Fibroblast of pulmonary artery (primary cell): ENCODE results near the gene PLA2G2C.
A peak's percentile ranks its signal among the peaks of the same experiment; 100 is the strongest.

Experiments
- DNase-seq: peaks from one replicate; pipeline ENCODE4 v3.0.0-alpha.2; 2010; ENCODE audit warnings: low read depth
- H3K4me3 ChIP-seq: replicated peaks from 2 replicates; pipeline ENCODE4 v1.5.1; 2011; ENCODE audit warnings: low read depth, mild to moderate bottlenecking, control low read depth, low read length, moderate library complexity
- TF ChIP-seq, protein P1 (sequence below): IDR thresholded peaks from 2 replicates; pipeline ENCODE4 v1.5.1; 2011; ENCODE audit warnings: mild to moderate bottlenecking, control low read depth, low read length, inconsistent platforms; ENCODE audit errors: missing control alignments

Gene PLA2G2C

DNA sequence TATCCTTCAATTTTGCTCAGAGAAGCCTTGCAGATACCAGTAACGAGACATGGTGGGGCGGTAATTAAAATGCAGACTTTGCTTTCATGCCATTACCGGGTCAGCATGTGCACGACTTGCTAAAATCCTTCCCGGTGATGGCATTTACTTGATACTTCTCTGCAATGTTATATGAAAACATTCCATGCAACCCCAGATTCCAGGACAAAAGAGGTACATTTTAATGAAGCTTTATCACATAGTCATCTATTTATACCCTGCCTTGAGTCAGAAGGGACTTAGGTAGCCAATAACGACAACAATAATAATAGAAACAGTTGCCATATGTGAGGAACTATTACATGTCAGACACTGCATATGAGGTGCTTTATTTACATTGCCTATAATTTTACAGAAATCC, 29.4 kb upstream of the PLA2G2C start:
- DNase-seq = no peak
- H3K4me3 ChIP-seq = no peak overlapping the region
- TF ChIP-seq, protein P1, sequence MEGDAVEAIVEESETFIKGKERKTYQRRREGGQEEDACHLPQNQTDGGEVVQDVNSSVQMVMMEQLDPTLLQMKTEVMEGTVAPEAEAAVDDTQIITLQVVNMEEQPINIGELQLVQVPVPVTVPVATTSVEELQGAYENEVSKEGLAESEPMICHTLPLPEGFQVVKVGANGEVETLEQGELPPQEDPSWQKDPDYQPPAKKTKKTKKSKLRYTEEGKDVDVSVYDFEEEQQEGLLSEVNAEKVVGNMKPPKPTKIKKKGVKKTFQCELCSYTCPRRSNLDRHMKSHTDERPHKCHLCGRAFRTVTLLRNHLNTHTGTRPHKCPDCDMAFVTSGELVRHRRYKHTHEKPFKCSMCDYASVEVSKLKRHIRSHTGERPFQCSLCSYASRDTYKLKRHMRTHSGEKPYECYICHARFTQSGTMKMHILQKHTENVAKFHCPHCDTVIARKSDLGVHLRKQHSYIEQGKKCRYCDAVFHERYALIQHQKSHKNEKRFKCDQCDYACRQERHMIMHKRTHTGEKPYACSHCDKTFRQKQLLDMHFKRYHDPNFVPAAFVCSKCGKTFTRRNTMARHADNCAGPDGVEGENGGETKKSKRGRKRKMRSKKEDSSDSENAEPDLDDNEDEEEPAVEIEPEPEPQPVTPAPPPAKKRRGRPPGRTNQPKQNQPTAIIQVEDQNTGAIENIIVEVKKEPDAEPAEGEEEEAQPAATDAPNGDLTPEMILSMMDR = no peak

DNA sequence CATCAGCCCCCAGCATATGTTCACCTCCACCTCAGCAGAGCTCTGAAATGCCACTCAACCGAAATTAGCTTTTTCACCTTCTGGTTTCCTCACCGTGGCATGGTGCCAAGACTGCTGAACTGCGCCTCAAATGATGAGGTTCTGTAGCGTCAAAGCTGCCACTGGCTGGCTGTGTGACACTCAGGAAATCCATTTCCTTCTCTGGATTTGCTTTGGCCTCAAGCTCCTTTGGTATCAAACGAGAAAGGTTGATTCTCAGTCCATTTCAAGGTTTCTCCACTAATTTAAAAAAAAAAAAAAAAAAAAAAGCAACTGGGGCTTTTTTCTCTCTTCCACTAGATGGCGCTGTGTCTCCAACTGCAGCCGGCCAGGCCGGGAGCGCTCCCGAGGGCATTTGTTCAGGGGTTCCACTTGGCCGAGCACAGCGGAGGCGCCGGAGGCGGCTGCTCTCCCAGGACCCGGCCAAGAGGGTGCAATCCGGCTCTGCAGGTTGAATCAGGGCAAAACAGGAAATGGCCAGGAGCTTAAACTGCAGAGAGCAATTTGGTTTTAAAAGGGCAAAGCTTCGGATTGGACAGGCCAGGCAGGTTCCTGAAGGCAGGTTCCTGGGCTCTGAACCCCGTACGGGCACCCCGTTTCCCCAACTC, 26.5 kb upstream of the PLA2G2C start:
- peak; percentile 56 for DNase-seq
- H3K4me3 ChIP-seq = no peak overlapping the region
- TF ChIP-seq, protein P1 = peak; percentile 73

DNA sequence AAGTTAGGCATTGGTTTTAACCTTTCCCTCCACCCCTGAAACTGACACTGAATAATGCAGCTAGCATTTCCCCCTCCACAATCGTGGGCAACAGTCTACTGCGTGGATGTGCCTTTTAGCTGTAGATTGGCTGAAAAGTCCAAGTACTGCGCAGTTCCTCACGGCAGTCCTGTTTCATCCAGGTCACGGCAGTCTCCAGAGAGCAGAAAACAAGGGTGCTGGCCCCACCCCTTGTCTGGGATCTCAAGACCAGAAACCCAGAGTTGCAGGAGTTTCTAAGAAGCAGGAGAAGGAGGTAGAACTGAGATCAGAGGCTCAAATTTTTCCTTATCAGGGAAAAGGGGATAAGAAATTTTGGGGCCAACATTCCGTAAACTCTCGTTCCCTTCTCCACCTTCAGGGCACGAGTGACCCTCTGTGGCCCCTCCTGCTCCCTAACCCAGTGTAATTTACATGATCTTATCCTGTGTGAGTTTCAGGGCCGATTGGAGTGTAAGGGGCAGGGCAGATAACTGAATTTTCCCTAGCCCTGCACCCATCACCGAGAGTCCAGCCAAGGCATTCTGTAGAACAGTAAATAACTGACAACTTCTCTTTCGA, 25.9 kb upstream of the PLA2G2C start:
- TF ChIP-seq, protein P1 = no peak
- H3K4me3 ChIP-seq = no peak overlapping the region

DNA sequence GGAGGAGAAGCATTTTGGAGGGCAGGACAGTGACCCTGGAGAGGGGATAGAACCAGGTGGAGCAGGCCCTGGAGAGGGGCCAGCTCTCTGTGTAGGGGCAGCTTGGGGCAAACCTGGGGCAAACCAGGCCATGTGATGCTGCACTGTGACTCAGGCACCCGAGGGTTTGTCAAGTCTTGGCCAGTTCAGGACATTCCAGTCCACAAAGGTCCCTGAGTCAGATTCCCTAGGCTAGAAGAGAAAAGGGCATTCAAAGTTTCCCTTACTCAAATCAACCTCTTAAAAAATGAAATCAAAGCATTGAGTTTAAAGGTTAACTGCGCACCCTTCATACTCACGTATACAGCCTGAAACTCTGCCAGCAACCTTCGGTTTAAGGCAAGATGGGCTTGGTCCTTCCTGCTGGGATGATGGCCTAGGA, 25.2 kb upstream of the PLA2G2C start:
- peak; percentile 29 for DNase-seq
- TF ChIP-seq, protein P1 = no peak

More for the DNA sequence above, 25.9 kb upstream of the PLA2G2C start:
- DNase-seq = no peak

DNA sequence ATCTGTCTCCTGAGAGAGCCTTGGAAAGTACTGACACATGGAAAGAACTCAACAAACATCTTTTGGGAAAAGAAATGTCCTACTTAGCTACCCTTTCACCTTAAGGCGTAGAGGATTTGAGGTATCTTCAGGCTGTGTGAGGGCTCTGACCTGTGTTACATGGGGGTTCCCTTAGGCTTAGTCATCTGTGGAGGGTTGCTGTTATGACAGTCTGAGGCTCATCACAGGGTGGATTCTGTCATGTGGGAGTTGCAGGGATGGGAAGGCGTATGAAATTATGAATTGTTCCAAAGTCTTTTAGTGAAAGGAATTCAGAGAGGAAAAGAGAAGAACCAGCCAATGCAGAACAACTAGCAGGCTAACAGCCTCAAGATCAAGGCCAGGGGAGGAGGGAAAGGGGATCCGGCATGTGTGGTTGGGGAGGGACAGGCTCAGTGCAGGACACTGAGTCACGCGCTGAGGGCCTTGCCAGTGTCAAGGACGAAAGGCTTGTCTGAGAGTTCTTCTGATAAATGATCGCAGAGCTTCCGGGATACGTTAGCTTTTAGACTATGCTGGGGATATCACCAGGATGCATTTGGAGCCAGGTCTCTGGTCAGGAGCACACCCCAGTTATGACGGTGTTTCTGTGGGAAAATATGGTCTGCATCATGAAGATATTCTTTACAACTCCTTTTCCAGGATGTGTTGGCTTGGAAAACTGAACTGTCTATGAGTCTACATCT, 24.6 kb upstream of the PLA2G2C start:
- DNase-seq = peak; percentile 32
- TF ChIP-seq, protein P1 = no peak
- H3K4me3 ChIP-seq = no peak overlapping the region

More for the DNA sequence above, 25.2 kb upstream of the PLA2G2C start:
- H3K4me3 ChIP-seq = no peak overlapping the region

DNA sequence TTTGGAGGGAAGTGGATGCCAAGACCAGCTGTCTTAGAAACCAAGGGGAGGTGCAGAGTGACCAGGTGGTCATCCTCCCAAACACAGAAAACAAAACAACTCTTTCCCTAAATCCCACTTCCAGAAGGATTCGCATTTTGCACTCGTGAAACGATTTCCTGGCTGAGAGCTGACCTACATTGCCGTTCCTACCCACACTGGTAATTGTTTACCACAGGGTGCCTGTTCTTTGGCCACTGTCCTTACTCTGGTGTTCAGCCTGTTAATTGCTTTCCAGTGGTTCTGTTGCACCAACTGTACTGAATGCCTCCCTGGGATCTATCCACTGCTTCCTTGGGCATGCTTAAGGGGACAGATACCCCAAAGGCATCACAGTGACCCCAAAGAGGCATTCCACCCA, 23.2 kb upstream of the PLA2G2C start:
- H3K4me3 ChIP-seq = no peak overlapping the region
- DNase-seq = no peak
- TF ChIP-seq, protein P1 = no peak
